Keratinocyte (primary cell): ENCODE measurements around the gene NHSL2. TPM values are rescaled to one million over a fixed set of nuclear protein-coding genes. Genes with fewer than 3 reads are reported as not detected.

Source experiments
- DNase-seq: peaks from one replicate; pipeline ENCODE4 v3.0.0-alpha.2; 2011; ENCODE audit warnings: low read depth, missing footprints, low spot score
- FAIRE-seq: peaks from 2 replicates; lab custom pipeline; 2011; peaks lifted over from hg19 to GRCh38; lab: Jason Lieb, UNC
- H2AFZ ChIP-seq: 2 replicates; pipeline ENCODE4 v1.6.0; 2012; ENCODE audit warnings: low read length, control low read depth, inconsistent platforms; ENCODE audit not compliant: control insufficient read depth
- H3K27ac ChIP-seq: 2 replicates; pipeline ENCODE4 v1.5.1; 2011; ENCODE audit warnings: low read length; ENCODE audit not compliant: control insufficient read depth, insufficient read depth
- H3K27me3 ChIP-seq: 3 replicates; pipeline ENCODE4 v1.6.0; 2011; ENCODE audit warnings: low read length; ENCODE audit not compliant: control insufficient read depth, insufficient read depth; ENCODE audit errors: extremely low read depth
- H3K36me3 ChIP-seq, 2 experiments: 2 replicates in 1 of 2; 3 replicates in 1 of 2; pipeline ENCODE4 v1.5.1; 2011; ENCODE audit warnings: low read length in 2 of 2, mild to moderate bottlenecking in 1 of 2; ENCODE audit not compliant: control insufficient read depth in 2 of 2, insufficient read depth in 2 of 2; ENCODE audit errors: extremely low read depth in 1 of 2
- H3K4me1 ChIP-seq: 3 replicates; pipeline ENCODE4 v1.5.1; 2011; ENCODE audit warnings: low read length; ENCODE audit not compliant: control insufficient read depth, insufficient read depth; ENCODE audit errors: extremely low read depth
- H3K4me2 ChIP-seq: 3 replicates; pipeline ENCODE4 v1.6.0; 2011; ENCODE audit warnings: low read depth, low read length; ENCODE audit not compliant: control insufficient read depth, insufficient read depth; ENCODE audit errors: extremely low read depth
- H3K4me3 ChIP-seq, 3 experiments: fragments of 200-600 bp in 1 of 3; sonication (generic) in 1 of 3; 2 replicates in 2 of 3; 3 replicates in 1 of 3; pipeline ENCODE4 v1.5.1; 2011 to 2016; ENCODE audit warnings: low read length in 3 of 3, mild to moderate bottlenecking in 3 of 3, control low read depth in 2 of 3, inconsistent platforms in 1 of 3, low read depth in 1 of 3, mixed read lengths in 1 of 3, mixed run types in 1 of 3, moderate library complexity in 1 of 3; ENCODE audit not compliant: control insufficient read depth in 2 of 3, insufficient read depth in 2 of 3; ENCODE audit errors: extremely low read depth in 1 of 3
- H3K79me2 ChIP-seq: 2 replicates; pipeline ENCODE4 v1.6.0; 2012; ENCODE audit warnings: low read length; ENCODE audit not compliant: control insufficient read depth, insufficient read depth
- H3K9ac ChIP-seq: 3 replicates; pipeline ENCODE4 v1.6.0; 2011; ENCODE audit warnings: low read length; ENCODE audit not compliant: control insufficient read depth, insufficient read depth; ENCODE audit errors: extremely low read depth
- H3K9me1 ChIP-seq: 3 replicates; pipeline ENCODE4 v1.6.0; 2011; ENCODE audit warnings: low read length; ENCODE audit not compliant: control insufficient read depth, insufficient read depth; ENCODE audit errors: extremely low read depth
- H3K9me3 ChIP-seq: 2 replicates; pipeline ENCODE4 v1.5.1; 2012; ENCODE audit warnings: low read depth, low read length; ENCODE audit not compliant: control insufficient read depth
- H4K20me1 ChIP-seq: 3 replicates; pipeline ENCODE4 v1.6.0; 2011; ENCODE audit warnings: low read length; ENCODE audit not compliant: control insufficient read depth, insufficient read depth; ENCODE audit errors: extremely low read depth
- CTCF ChIP-seq, 3 experiments: IDR thresholded peaks in 1 of 3; conservative IDR thresholded peaks in 1 of 3; optimal IDR thresholded peaks in 1 of 3; 2 replicates in 2 of 3; 3 replicates in 1 of 3; pipeline versions ENCODE3 to v1.5.1; 2011; ENCODE audit warnings: low read length in 3 of 3, mild to moderate bottlenecking in 3 of 3, moderate library complexity in 2 of 3, control low read depth in 1 of 3, inconsistent platforms in 1 of 3; ENCODE audit not compliant: insufficient read depth in 2 of 3; ENCODE audit errors: extremely low read depth in 1 of 3
- EZH2 ChIP-seq: IDR thresholded peaks from one replicate; pipeline ENCODE4 v1.6.1; 2012; ENCODE audit warnings: inconsistent platforms, mild to moderate bottlenecking, low read length, moderate library complexity
- dilution Hi-C: fragments of 300-500 bp; cut with MboI; formaldehyde crosslinking; loops from one replicate; pipeline ENCODE4 v1.7.0; 2020; ENCODE audit warnings: low sequenced_read_pairs; ENCODE audit not compliant: extremely low pct_ligation_motif_present
- polyA plus RNA-seq, 5 experiments: library from polyadenylated mRNA; depleted of rRNA in 3 of 5; stranded (reverse) in 3 of 5; stranded (forward) in 1 of 5; unstranded in 1 of 5; fragments of >200 nt; gene quantifications; 1 replicate in 1 of 5; 2 replicates in 3 of 5; 3 replicates in 1 of 5; pipeline versions ENCODE4 v1.2.1 to v1.2.3, GENCODE V29; 2011 to 2012; ENCODE audit warnings: missing spikeins in 2 of 5, low read depth in 1 of 5, low replicate concordance in 1 of 5

Gene NHSL2
- polyA plus RNA-seq, 1 donor (not counting 4 experiments of a cell fraction or from before 2014, with no cell fraction given): 0.04 TPM

GRCh38 chrX:72002875-72003274, 92.2 kb downstream of the NHSL2 start:
- H3K4me2 ChIP-seq: no peak overlapping the region
- H3K9me1 ChIP-seq: no peaks in the 10 kb centered on the region
- no peak overlapping the region for H3K9ac ChIP-seq
- no peak overlapping the region for H3K27ac ChIP-seq
- H3K9me3 ChIP-seq: no peaks in the 10 kb centered on the region
- DNase-seq (no peak), FAIRE-seq (no peak)
- no peaks in the 10 kb centered on the region for H3K36me3 ChIP-seq
- dilution Hi-C loops: no loop called here
- peaks cover 15% of the 10 kb centered on the region for H3K27me3 ChIP-seq
- H4K20me1 ChIP-seq: peaks cover 2% of the 10 kb centered on the region
- no peaks in the 10 kb centered on the region for H3K4me1 ChIP-seq
- no peak for TF ChIP-seq EZH2
- TF ChIP-seq CTCF (optimal IDR thresholded peaks at IDR 0.05 in 1 of 3, IDR thresholded peaks at IDR 0.05 in 1 of 3, conservative IDR thresholded peaks at IDR 0.05 in 1 of 3; ENCODE audit: extremely low read depth in 1 of 3, insufficient read depth in 2 of 3, low read length in 3 of 3): no peak
- H3K79me2 ChIP-seq: no peaks in the 10 kb centered on the region
- no peak overlapping the region for H3K4me3 ChIP-seq
- H2AFZ ChIP-seq: no peak overlapping the region

DNA sequence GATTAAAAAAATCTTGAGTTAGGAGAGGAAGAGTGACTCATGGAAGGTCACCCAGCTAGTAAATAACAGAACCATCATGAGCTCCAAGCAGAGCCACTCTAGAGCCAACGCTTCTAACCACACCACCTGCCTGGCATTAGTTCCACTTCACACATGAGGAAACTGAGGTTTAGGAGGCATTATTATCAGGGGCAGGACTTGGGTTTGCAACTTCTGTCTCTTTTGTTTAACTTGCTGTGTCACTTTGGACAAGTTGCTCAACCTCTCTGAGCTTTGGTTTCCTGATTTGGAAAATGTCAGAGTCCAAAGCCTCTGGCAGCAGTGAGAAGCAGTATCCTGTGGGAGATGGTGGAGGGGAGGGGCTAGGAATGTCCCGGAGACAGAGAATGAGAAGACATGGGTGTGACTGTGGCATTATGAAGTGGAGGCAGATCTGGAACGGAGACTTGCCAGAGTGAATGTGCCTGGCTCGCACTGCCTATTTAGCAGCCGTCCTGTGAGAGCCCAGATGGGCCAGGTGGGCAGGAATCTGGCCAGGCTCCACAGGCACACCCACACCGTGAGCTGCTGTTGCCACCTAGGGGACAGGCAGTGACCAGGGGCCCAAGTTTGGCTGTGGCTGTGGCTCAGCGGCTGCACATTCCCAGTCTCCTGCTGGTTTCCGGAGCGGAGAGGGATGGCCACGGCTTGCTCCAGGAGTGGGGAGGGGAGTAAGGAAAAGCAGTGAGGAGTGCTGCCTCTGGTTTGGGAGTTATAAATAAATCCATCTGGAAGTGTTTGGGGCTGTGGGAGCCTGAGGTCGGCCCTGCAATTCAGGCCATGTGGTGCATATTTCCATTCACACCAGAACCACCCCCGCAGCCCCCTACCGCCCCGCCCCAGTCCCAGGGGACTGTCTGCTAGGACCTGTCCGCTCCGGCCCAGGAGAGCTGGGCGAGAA, 93.4 kb downstream of the NHSL2 start:
- Histone ChIP-seq H3K9ac (no peak overlapping the region), H3K4me3 (no peak overlapping the region), H3K79me2 (no peaks in the 10 kb centered on the region), H3K36me3 (no peaks in the 10 kb centered on the region), H3K27ac (no peak overlapping the region), H3K4me2 (no peak overlapping the region), H3K9me3 (no peaks in the 10 kb centered on the region), H3K9me1 (no peaks in the 10 kb centered on the region), H4K20me1 (peaks cover 2% of the 10 kb centered on the region), H3K4me1 (no peaks in the 10 kb centered on the region), H3K27me3 (peaks cover 22% of the 10 kb centered on the region), H2AFZ (no peak overlapping the region)
- dilution Hi-C loops: no loop called here
- peak in 2 of 3 experiments; percentile 5 to 44 for TF ChIP-seq CTCF (optimal IDR thresholded peaks at IDR 0.05 in 1 of 3, IDR thresholded peaks at IDR 0.05 in 1 of 3, conservative IDR thresholded peaks at IDR 0.05 in 1 of 3; ENCODE audit: extremely low read depth in 1 of 3, insufficient read depth in 2 of 3, low read length in 3 of 3)
- no peak for TF ChIP-seq EZH2
- no peak for DNase-seq
- no peak for FAIRE-seq
